ENCODE results near the gene GFY. TPM values are rescaled to one million over a fixed set of nuclear protein-coding genes. Genes with fewer than 3 reads are reported as not detected.
A peak's percentile ranks its signal among the peaks of the same experiment; 100 is the strongest.

Gene GFY
- total and polyA plus RNA-seq, 2 donors (not counting 1 experiment from before 2014, with no cell fraction given): not detected

DNA sequence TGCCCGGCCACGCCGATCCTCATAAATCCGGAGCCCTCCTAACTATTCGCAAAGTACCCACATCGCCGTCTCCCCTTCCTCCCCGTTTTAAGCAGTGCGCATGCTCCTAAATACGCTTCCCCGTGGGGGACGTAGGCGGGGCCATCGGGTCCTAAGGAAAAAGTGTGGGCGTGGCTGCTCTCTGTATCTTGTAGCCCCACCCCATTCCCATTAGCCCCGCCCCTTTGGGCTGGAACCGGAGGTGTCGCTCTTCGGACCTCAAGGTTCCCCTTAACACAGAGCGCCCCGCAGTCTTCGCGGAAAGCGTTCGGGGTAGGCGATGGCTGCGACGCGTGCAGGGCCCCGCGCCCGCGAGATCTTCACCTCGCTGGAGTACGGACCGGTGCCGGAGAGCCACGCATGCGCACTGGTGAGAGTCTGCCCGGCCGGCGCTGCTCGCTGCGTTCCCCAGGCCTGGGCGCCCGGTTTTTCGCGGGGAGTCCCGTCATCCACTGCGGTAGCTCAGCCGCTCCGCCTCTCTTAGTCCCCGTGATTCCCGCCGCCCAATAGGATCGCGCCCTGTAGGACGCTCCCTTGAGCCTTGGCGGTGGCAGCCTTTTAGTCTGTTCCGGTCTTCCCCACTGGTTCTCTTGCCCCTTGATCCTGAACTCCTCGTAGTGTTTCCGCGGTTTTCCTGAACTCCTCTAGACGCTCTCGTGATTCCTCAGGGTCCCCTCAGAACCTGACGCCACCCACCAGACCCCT is 28.0 kb downstream of the GFY start, which contains the start of gene ALDH16A1:
TSS of gene ALDH16A1 (plus strand) at position 213 of the 744 bp plus-strand sequence. CDS start at position 320, 107 bp downstream.
- H3K4me3 Mint-ChIP-seq: peak within 1 kb of the TSS; percentile 99
- ChIA-PET CTCF (interaction anchor here (0.6 to 5.0 kb wide), 13 partner anchors 9 to 245 kb away, joined by 3 to 44 read pairs (median 4); partner anchors contain the start of genes FLT3LG, NOSIP and PRMT1), POLR2A (interaction anchor here (0.6 to 4.0 kb wide), 15 partner anchors 9 to 313 kb away, joined by 3 to 57 read pairs (median 6); partner anchors contain the start of genes CD37, KASH5, NOSIP and PRMT1)
- TF ChIP-seq EZH2 (IDR thresholded peaks at IDR 0.05; ENCODE audit: borderline replicate concordance, insufficient read depth, low read depth, low read length, poor library complexity, severe bottlenecking): no peak
- TF ChIP-seq, protein P1, sequence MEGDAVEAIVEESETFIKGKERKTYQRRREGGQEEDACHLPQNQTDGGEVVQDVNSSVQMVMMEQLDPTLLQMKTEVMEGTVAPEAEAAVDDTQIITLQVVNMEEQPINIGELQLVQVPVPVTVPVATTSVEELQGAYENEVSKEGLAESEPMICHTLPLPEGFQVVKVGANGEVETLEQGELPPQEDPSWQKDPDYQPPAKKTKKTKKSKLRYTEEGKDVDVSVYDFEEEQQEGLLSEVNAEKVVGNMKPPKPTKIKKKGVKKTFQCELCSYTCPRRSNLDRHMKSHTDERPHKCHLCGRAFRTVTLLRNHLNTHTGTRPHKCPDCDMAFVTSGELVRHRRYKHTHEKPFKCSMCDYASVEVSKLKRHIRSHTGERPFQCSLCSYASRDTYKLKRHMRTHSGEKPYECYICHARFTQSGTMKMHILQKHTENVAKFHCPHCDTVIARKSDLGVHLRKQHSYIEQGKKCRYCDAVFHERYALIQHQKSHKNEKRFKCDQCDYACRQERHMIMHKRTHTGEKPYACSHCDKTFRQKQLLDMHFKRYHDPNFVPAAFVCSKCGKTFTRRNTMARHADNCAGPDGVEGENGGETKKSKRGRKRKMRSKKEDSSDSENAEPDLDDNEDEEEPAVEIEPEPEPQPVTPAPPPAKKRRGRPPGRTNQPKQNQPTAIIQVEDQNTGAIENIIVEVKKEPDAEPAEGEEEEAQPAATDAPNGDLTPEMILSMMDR (IDR thresholded peaks at IDR 0.05): no peak
- peaks cover 0 to 3% (median 0%) of the 10 kb centered on the region in 3 donors for H3K9me3 ChIP-seq (ENCODE audit: control extremely low read depth in 1 of 3, control insufficient read depth in 2 of 3, insufficient read depth in 1 of 3, low read length in 2 of 3)
- peak within 1 kb of the TSS; percentile 87 to 100 (median 99) for H3K4me3 ChIP-seq (ENCODE audit: control extremely low read depth in 1 of 5, extremely low read depth in 1 of 5, insufficient read depth in 1 of 5, low read depth in 2 of 5, low read length in 4 of 5)
- peaks cover 48% of the 10 kb centered on the region for H3K4me1 Mint-ChIP-seq
- H3K9ac ChIP-seq (ENCODE audit: low read length): peak within 1 kb of the TSS; percentile 98
- peak; percentile 80 for ATAC-seq (ENCODE audit: low read depth)
- H2AFZ ChIP-seq (ENCODE audit: insufficient read depth, low read depth, low read length, poor library complexity, severe bottlenecking): peak within 1 kb of the TSS; percentile 68
- no peaks in the 10 kb centered on the region for H3K9me3 Mint-ChIP-seq (ENCODE audit: insufficient read depth)
- H3K79me2 ChIP-seq (ENCODE audit: control insufficient read depth, insufficient read depth, low read length): peaks cover 74% of the 10 kb centered on the region
- H3K4me2 ChIP-seq (replicated peaks; ENCODE audit: low read depth, low read length, poor library complexity, severe bottlenecking): peak within 1 kb of the TSS; percentile 97
- peaks cover 23 to 37% of the 10 kb centered on the region in 2 donors for H3K4me1 ChIP-seq (ENCODE audit: control insufficient read depth in 2 of 2, insufficient read depth in 2 of 2, low read length in 2 of 2)
- intact Hi-C loops (cut with micrococcal nuclease): loop anchor here (1.0 kb wide), 3 partner anchors 16 to 223 kb away; partner anchors contain the start of gene SCAF1
- no peaks in the 10 kb centered on the region for H3K27me3 Mint-ChIP-seq
- H3K27me3 ChIP-seq (replicated peaks in 1 of 4; ENCODE audit: control extremely low read depth in 1 of 4, control insufficient read depth in 3 of 4, insufficient read depth in 4 of 4, low read length in 3 of 4): no peaks in the 10 kb centered on the region
- H3K27ac Mint-ChIP-seq: peak within 1 kb of the TSS; percentile 100
- under 1% methylated on average over 66 of the region's 66 CpGs for WGBS (ENCODE audit: insufficient coverage)
- peaks cover 0 to 29% of the 10 kb centered on the region in 2 experiments for H3K36me3 ChIP-seq (replicated peaks in 1 of 2; ENCODE audit: control extremely low read depth in 1 of 2, control insufficient read depth in 1 of 2, extremely low read depth in 1 of 2, insufficient read depth in 2 of 2, low read length in 1 of 2)
- H3K27ac ChIP-seq (ENCODE audit: low read length in 2 of 2): peak within 1 kb of the TSS; percentile 99
- DNase-seq: peak; percentile 99
- H4K20me1 ChIP-seq (ENCODE audit: control insufficient read depth, insufficient read depth, low read length, poor library complexity, severe bottlenecking): peaks cover 16% of the 10 kb centered on the region

All from B cell (primary cell).